Astrocyte of the spinal cord (primary cell): ENCODE measurements around the gene ANKRD22.

Experiments used
- DNase-seq: peaks from one replicate; pipeline ENCODE4 v3.0.0; 2011; ENCODE audit warnings: low read depth, low spot score
- H3K4me3 ChIP-seq: 2 replicates; pipeline ENCODE4 v1.5.1; 2011; ENCODE audit warnings: low read depth, mild to moderate bottlenecking, low read length, moderate library complexity
- in situ Hi-C: cut with HindIII; loops from 2 replicates; pipeline ENCODE4 v1.10.0; 2017; ENCODE audit warnings: low sequenced_read_pairs
- TF ChIP-seq, protein P1 (sequence below): IDR thresholded peaks from 2 replicates; pipeline ENCODE4 v1.5.1; 2012; ENCODE audit warnings: low read depth, mild to moderate bottlenecking, low read length, inconsistent platforms

ANKRD22 gene

DNA sequence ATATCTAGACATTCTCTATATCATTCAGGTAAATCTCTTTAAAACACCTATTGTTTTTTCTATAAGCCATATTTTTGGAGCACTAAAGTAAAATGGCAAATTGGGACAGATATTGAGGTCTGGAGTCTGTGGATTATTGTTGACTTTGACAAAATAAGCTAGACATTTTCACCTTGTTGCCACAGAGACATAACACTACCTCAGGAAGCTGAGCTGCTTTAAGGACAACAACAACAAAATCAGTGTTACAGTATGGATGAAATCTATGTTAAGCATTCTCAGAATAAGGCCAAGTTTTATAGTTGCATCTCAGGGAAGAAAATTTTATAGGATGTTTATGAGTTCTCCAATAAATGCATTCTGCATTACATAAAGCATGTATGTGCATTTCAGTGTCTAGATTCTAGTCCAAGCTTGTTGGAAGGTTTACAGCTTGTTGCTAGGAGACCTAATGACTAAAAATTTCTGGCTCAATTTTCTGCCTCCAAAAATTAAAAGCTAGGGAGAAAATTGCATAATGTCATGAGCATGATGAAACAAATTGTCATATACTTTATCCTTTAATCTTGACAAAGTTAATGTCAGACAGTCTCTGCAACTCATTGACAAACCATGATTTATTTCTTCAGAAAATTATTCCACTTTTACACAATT, 30.8 kb downstream of the ANKRD22 start:
- in situ Hi-C loops, result no loop called here
- no peak overlapping the region for H3K4me3 ChIP-seq
- TF ChIP-seq, protein P1, sequence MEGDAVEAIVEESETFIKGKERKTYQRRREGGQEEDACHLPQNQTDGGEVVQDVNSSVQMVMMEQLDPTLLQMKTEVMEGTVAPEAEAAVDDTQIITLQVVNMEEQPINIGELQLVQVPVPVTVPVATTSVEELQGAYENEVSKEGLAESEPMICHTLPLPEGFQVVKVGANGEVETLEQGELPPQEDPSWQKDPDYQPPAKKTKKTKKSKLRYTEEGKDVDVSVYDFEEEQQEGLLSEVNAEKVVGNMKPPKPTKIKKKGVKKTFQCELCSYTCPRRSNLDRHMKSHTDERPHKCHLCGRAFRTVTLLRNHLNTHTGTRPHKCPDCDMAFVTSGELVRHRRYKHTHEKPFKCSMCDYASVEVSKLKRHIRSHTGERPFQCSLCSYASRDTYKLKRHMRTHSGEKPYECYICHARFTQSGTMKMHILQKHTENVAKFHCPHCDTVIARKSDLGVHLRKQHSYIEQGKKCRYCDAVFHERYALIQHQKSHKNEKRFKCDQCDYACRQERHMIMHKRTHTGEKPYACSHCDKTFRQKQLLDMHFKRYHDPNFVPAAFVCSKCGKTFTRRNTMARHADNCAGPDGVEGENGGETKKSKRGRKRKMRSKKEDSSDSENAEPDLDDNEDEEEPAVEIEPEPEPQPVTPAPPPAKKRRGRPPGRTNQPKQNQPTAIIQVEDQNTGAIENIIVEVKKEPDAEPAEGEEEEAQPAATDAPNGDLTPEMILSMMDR, result no peak
- DNase-seq, result peak; percentile 65

DNA sequence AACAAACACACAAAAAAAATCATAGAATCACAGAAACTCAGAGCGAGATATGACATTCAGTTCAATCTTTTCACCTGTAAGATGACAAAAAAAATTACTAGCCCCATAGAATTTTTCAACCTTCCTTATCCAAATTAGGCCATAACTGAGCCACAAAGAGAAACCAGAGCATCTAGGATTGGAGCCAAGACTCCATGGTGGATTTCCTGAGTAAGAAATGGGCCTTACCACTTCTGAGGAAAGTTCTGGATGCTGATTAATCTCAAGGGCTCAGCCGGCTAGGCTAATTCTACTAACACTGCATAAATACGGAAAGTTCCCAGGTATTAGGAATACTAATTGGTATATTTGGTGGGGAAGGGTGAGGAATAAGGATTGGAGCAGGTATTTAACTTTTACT, 32.4 kb downstream of the ANKRD22 start:
- in situ Hi-C loops, result no loop called here
- DNase-seq, result peak; percentile 77
- TF ChIP-seq, protein P1, result no peak
- no peak overlapping the region for H3K4me3 ChIP-seq

DNA sequence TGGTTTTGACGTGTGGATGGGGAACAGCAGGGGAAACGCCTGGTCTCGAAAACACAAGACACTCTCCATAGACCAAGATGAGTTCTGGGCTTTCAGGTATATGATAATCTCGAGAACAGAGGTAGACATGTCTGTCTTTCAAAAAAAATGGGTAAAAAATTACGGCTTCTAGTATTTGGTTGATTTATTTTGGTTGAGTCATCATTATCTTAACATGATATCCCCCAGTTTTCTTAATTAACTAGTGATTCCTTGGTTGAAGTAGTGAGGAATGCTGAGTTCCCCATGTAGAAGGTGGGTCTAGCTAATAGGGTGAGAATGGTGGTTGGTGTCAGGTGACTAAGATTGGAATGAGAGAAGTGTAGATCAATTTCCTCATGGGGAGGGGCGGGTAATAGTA, 38.4 kb downstream of the ANKRD22 start:
- in situ Hi-C loops, result no loop called here
- TF ChIP-seq, protein P1, result no peak
- DNase-seq, result no peak
- H3K4me3 ChIP-seq, result no peak overlapping the region

DNA sequence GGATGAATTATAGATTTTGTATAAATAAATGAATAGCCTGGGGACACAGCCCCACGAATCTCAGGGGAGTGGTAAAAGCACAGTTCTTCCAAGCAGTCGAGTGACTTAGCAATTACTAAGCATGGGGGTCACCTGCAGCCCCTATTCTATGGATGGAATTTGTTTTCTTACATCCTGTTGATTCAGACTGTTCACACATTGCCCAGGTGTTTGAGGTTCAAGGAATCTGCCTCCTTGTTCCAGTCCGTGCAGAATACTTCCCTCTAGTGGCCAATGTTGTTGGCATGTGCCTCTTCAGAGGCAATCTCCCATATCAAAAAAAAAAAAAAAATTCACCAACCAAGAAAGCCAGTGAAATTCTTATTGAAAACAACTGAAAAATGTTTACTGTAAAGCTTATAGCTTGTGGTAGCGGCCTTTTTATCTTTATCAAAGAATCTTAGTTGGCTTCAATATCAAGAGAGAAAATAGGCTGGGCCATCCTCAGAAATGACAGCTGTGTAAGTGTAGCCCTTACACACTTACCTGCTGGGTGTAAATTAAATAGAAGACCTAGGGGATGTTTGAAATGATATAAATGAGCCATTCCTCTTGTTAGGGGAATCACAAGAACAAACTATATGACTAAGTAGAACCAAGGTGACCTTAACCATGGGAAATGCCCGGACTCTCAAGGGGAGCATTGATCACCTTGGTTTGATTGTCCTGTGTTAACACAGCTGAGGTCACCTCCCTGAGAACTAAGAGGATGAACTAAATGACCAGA, 41.3 kb downstream of the ANKRD22 start:
- DNase-seq, result peak; percentile 71
- in situ Hi-C loops, result no loop called here
- no peak overlapping the region for H3K4me3 ChIP-seq
- TF ChIP-seq, protein P1, result peak; percentile 85

DNA sequence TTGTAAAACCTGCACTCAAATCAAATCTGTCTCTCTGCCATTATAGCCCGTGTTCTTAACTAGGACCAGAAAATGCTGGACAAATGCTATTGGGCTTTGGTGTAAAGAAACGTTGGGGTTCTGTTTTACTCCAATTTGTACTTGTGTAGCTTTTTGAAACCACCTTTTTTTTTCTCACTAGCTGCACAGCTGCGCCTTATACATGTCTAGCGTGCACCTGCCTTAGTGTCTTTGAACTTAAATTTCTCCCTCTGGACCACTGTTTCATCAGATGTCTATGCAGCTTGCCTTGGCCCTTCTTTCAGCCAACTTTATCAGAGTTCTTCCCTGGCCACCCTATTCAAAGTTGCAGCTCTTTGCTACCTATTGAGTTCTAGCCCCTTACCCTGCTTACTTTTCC, 42.0 kb downstream of the ANKRD22 start:
- in situ Hi-C loops, result no loop called here
- no peak for DNase-seq
- TF ChIP-seq, protein P1, result no peak
- no peak overlapping the region for H3K4me3 ChIP-seq

DNA sequence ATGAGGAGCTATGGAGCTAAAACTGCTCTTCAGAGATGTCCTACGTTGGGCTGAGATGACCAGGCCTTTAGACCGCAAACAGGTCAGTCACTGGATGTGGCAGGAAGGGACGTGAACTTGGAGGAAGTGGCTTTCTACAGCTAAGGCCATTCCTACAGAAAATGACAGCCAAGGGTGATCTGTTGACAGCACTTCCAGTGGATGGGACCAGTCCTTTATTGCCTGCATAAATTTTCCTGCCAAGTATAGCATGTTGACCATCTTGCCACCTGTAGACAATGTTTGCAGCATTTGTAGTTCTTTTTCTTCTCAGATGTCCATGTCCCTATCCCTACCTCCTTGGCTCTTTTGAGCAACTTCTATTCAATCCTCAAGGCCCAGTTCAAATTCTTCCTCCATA, 45.7 kb downstream of the ANKRD22 start:
- TF ChIP-seq, protein P1, result no peak
- no peak for DNase-seq
- no peak overlapping the region for H3K4me3 ChIP-seq
- in situ Hi-C loops, result no loop called here
